ENCODE results near the gene CD59.
"Not testable (repeated sequence)": the region's sequence is repeated elsewhere in the genome, so short reads cannot be mapped to it uniquely, and the experiment has no call there.

CD59 gene

GRCh38 chr11:33731723-33732531, 4.3 kb downstream of the CD59 start:
- no peak for TF ChIP-seq CTCF (IDR thresholded peaks at IDR 0.05; ENCODE audit: low read length)
- TF ChIP-seq EZH2 (IDR thresholded peaks at IDR 0.05; ENCODE audit: borderline replicate concordance, low read length), result no peak
- Histone ChIP-seq H3K9me2 (ENCODE audit: low read depth, low read length) (no peaks in the 10 kb centered on the region), H3K79me2 (ENCODE audit: insufficient read depth, low read length) (peaks cover 21% of the 10 kb centered on the region), H2AFZ (ENCODE audit: low read length) (no peak overlapping the region), H3K4me2 (ENCODE audit: low read length) (peak overlapping the region; percentile 32; the same call in 1 of the 2 replicates), H4K20me1 (ENCODE audit: insufficient read depth, low read length) (no peaks in the 10 kb centered on the region), H3K9me3 (ENCODE audit: low read length) (no peaks in the 10 kb centered on the region), H3K4me3 (ENCODE audit: low read depth, low read length, poor library complexity, severe bottlenecking) (no peak overlapping the region), H3F3A (ENCODE audit: insufficient read depth, low read length) (no peaks in the 10 kb centered on the region), H3K27ac (ENCODE audit: low read depth, low read length, poor library complexity, severe bottlenecking) (no peak overlapping the region), H3K27me3 (ENCODE audit: insufficient read depth, low read length) (no peaks in the 10 kb centered on the region), H3K4me1 (ENCODE audit: insufficient read depth, low read length, severe bottlenecking) (peaks cover 38% of the 10 kb centered on the region), H3K36me3 (ENCODE audit: insufficient read depth, low read length) (peaks cover 20% of the 10 kb centered on the region), H3K9ac (ENCODE audit: low read length) (no peak overlapping the region)

- Histone ChIP-seq H3K79me2 (ENCODE audit: insufficient read depth, low read length) (peaks cover 21% of the 10 kb centered on the region), H4K20me1 (ENCODE audit: insufficient read depth, low read length) (no peaks in the 10 kb centered on the region), H3K4me1 (ENCODE audit: insufficient read depth, low read length, severe bottlenecking) (peaks cover 32% of the 10 kb centered on the region), H3K27me3 (ENCODE audit: insufficient read depth, low read length) (no peaks in the 10 kb centered on the region), H3K36me3 (ENCODE audit: insufficient read depth, low read length) (peaks cover 20% of the 10 kb centered on the region), H3K9me2 (ENCODE audit: low read depth, low read length) (no peaks in the 10 kb centered on the region), H2AFZ (ENCODE audit: low read length) (no peak overlapping the region), H3F3A (ENCODE audit: insufficient read depth, low read length) (no peaks in the 10 kb centered on the region), H3K27ac (ENCODE audit: low read depth, low read length, poor library complexity, severe bottlenecking) (no peak overlapping the region), H3K4me2 (ENCODE audit: low read length) (no peak overlapping the region), H3K9ac (ENCODE audit: low read length) (no peak overlapping the region), H3K9me3 (ENCODE audit: low read length) (no peaks in the 10 kb centered on the region), H3K4me3 (ENCODE audit: low read depth, low read length, poor library complexity, severe bottlenecking) (no peak overlapping the region)
- TF ChIP-seq EZH2 (IDR thresholded peaks at IDR 0.05; ENCODE audit: borderline replicate concordance, low read length), result no peak
- TF ChIP-seq CTCF (IDR thresholded peaks at IDR 0.05; ENCODE audit: low read length), result no peak
Observed at GRCh38 chr11:33730716-33731115, 5.5 kb downstream of the CD59 start.

- H3K9me3 ChIP-seq (ENCODE audit: low read length); H3K9ac ChIP-seq (ENCODE audit: low read length); H3K27me3 ChIP-seq (ENCODE audit: insufficient read depth, low read length); H4K20me1 ChIP-seq (ENCODE audit: insufficient read depth, low read length); H3K9me2 ChIP-seq (ENCODE audit: low read depth, low read length); H3K27ac ChIP-seq (ENCODE audit: low read depth, low read length, poor library complexity, severe bottlenecking); H3K4me3 ChIP-seq (ENCODE audit: low read depth, low read length, poor library complexity, severe bottlenecking); H2AFZ ChIP-seq (ENCODE audit: low read length); H3K4me2 ChIP-seq (ENCODE audit: low read length); H3F3A ChIP-seq (ENCODE audit: insufficient read depth, low read length): not testable (repeated sequence)
- H3K36me3 ChIP-seq (ENCODE audit: insufficient read depth, low read length), result peaks cover 20% of the 10 kb centered on the region
- peaks cover 29% of the 10 kb centered on the region for H3K4me1 ChIP-seq (ENCODE audit: insufficient read depth, low read length, severe bottlenecking)
- peaks cover 16% of the 10 kb centered on the region for H3K79me2 ChIP-seq (ENCODE audit: insufficient read depth, low read length)
Observed at GRCh38 chr11:33729072-33729664, 7.1 kb downstream of the CD59 start.

GRCh38 chr11:33727539-33727938, 8.7 kb downstream of the CD59 start:
- not testable (repeated sequence) for H3K9ac ChIP-seq (ENCODE audit: low read length); H4K20me1 ChIP-seq (ENCODE audit: insufficient read depth, low read length); H3K27me3 ChIP-seq (ENCODE audit: insufficient read depth, low read length); H3K27ac ChIP-seq (ENCODE audit: low read depth, low read length, poor library complexity, severe bottlenecking); H3K9me3 ChIP-seq (ENCODE audit: low read length); H3F3A ChIP-seq (ENCODE audit: insufficient read depth, low read length); H3K4me3 ChIP-seq (ENCODE audit: low read depth, low read length, poor library complexity, severe bottlenecking); H3K9me2 ChIP-seq (ENCODE audit: low read depth, low read length); H3K4me2 ChIP-seq (ENCODE audit: low read length); H2AFZ ChIP-seq (ENCODE audit: low read length)
- peaks cover 16% of the 10 kb centered on the region for H3K4me1 ChIP-seq (ENCODE audit: insufficient read depth, low read length, severe bottlenecking)
- H3K36me3 ChIP-seq (ENCODE audit: insufficient read depth, low read length), result peaks cover 14% of the 10 kb centered on the region
- H3K79me2 ChIP-seq (ENCODE audit: insufficient read depth, low read length), result peaks cover 12% of the 10 kb centered on the region
